Muscle layer of colon (tissue), 2 donors: ENCODE data around the gene TRRAP.

Source experiments
- H3K27ac ChIP-seq: one replicate; pipeline ENCODE4 v1.7.0; 2013; ENCODE audit warnings: low read depth, mild to moderate bottlenecking, low read length, moderate library complexity
- H3K27me3 ChIP-seq, 2 donors: one replicate each; pipeline ENCODE4 v1.7.0; 2013; ENCODE audit warnings: low read length in 2 of 2, mild to moderate bottlenecking in 2 of 2; ENCODE audit not compliant: insufficient read depth in 2 of 2, control insufficient read depth in 1 of 2
- H3K36me3 ChIP-seq: one replicate; pipeline ENCODE4 v1.7.0; 2013; ENCODE audit warnings: mild to moderate bottlenecking, low read length; ENCODE audit not compliant: insufficient read depth
- H3K4me1 ChIP-seq: one replicate; pipeline ENCODE4 v1.7.0; 2013; ENCODE audit warnings: mild to moderate bottlenecking, low read length; ENCODE audit not compliant: insufficient read depth
- H3K4me3 ChIP-seq, 2 donors: one replicate each; pipeline ENCODE4 v1.7.0; 2013; ENCODE audit warnings: low read length in 2 of 2, low read depth in 1 of 2, mild to moderate bottlenecking in 1 of 2, moderate library complexity in 1 of 2
- H3K9ac ChIP-seq: one replicate; pipeline ENCODE4 v1.7.0; 2013; ENCODE audit warnings: low read length
- H3K9me3 ChIP-seq: one replicate; pipeline ENCODE4 v1.7.0; 2013; ENCODE audit warnings: mild to moderate bottlenecking, low read length
- donor health status: abdominal sarcoma.
- donor health status: Adenocarcinoma of cecum.

The TRRAP gene

GRCh38 chr7:99027241-99027640 lies 148.9 kb downstream of the TRRAP start:
- Histone ChIP-seq H3K36me3 (peaks cover 38% of the 10 kb centered on the region), H3K9ac (no peak overlapping the region), H3K4me1 (no peaks in the 10 kb centered on the region), H3K9me3 (peaks cover 4% of the 10 kb centered on the region), H3K27ac (no peak overlapping the region), H3K27me3 (no peaks in the 10 kb centered on the region), H3K4me3 (no peak overlapping the region)

GRCh38 chr7:99027841-99028240 lies 149.5 kb downstream of the TRRAP start:
- H3K27me3 ChIP-seq, result no peaks in the 10 kb centered on the region
- H3K27ac ChIP-seq, result no peak overlapping the region
- H3K9ac ChIP-seq, result no peak overlapping the region
- peaks cover 42% of the 10 kb centered on the region for H3K36me3 ChIP-seq
- H3K4me3 ChIP-seq, result no peak overlapping the region
- no peaks in the 10 kb centered on the region for H3K4me1 ChIP-seq
- peaks cover 4% of the 10 kb centered on the region for H3K9me3 ChIP-seq

GRCh38 chr7:99028261-99028973 lies 150.1 kb downstream of the TRRAP start:
- Histone ChIP-seq H3K27ac (no peak overlapping the region), H3K4me3 (no peak overlapping the region), H3K27me3 (no peaks in the 10 kb centered on the region), H3K36me3 (peaks cover 48% of the 10 kb centered on the region), H3K9me3 (peaks cover 4% of the 10 kb centered on the region), H3K4me1 (no peaks in the 10 kb centered on the region), H3K9ac (no peak overlapping the region)

- peaks cover 61% of the 10 kb centered on the region for H3K36me3 ChIP-seq
- H3K4me3 ChIP-seq, result peak overlapping the region in 1 of 2 donors; percentile 18
- H3K27ac ChIP-seq, result no peak overlapping the region
These were observed 151.4 kb downstream of the TRRAP start for GRCh38 chr7:99029466-99030435.

GRCh38 chr7:99030457-99030856 lies 152.1 kb downstream of the TRRAP start:
- Histone ChIP-seq H3K27ac (no peak overlapping the region), H3K9me3 (peaks cover 4% of the 10 kb centered on the region), H3K27me3 (no peaks in the 10 kb centered on the region), H3K4me3 (no peak overlapping the region), H3K36me3 (peaks cover 68% of the 10 kb centered on the region), H3K9ac (no peak overlapping the region), H3K4me1 (no peaks in the 10 kb centered on the region)

More at GRCh38 chr7:99029466-99030435, 151.4 kb downstream of the TRRAP start:
- H3K9me3 ChIP-seq, result peaks cover 4% of the 10 kb centered on the region
- no peak overlapping the region for H3K9ac ChIP-seq
- no peaks in the 10 kb centered on the region for H3K4me1 ChIP-seq
- no peaks in the 10 kb centered on the region for H3K27me3 ChIP-seq

- H3K4me3 ChIP-seq, result no peak overlapping the region
- no peak overlapping the region for H3K27ac ChIP-seq
- no peaks in the 10 kb centered on the region for H3K27me3 ChIP-seq
- no peak overlapping the region for H3K9ac ChIP-seq
- no peaks in the 10 kb centered on the region for H3K9me3 ChIP-seq
- peaks cover 73% of the 10 kb centered on the region for H3K36me3 ChIP-seq
- no peaks in the 10 kb centered on the region for H3K4me1 ChIP-seq
These were observed 152.6 kb downstream of the TRRAP start for GRCh38 chr7:99030951-99031350.

- Histone ChIP-seq H3K36me3 (peaks cover 73% of the 10 kb centered on the region), H3K9me3 (no peaks in the 10 kb centered on the region)
These were observed 153.2 kb downstream of the TRRAP start for GRCh38 chr7:99031496-99031895.

GRCh38 chr7:99032928-99033327 lies 154.6 kb downstream of the TRRAP start:
- no peak overlapping the region for H3K27ac ChIP-seq
- H3K4me1 ChIP-seq, result no peaks in the 10 kb centered on the region
- peaks cover 79% of the 10 kb centered on the region for H3K36me3 ChIP-seq
- no peaks in the 10 kb centered on the region for H3K27me3 ChIP-seq
- no peaks in the 10 kb centered on the region for H3K9me3 ChIP-seq
- H3K4me3 ChIP-seq, result no peak overlapping the region
- H3K9ac ChIP-seq, result no peak overlapping the region

More at GRCh38 chr7:99031496-99031895, 153.2 kb downstream of the TRRAP start:
- Histone ChIP-seq H3K9ac (no peak overlapping the region), H3K4me1 (no peaks in the 10 kb centered on the region), H3K4me3 (no peak overlapping the region), H3K27ac (no peak overlapping the region), H3K27me3 (no peaks in the 10 kb centered on the region)

- Histone ChIP-seq H3K9me3 (no peaks in the 10 kb centered on the region), H3K27ac (no peak overlapping the region), H3K36me3 (peaks cover 81% of the 10 kb centered on the region), H3K27me3 (no peaks in the 10 kb centered on the region), H3K4me1 (no peaks in the 10 kb centered on the region), H3K9ac (no peak overlapping the region), H3K4me3 (no peak overlapping the region)
These were observed 155.4 kb downstream of the TRRAP start for GRCh38 chr7:99033765-99034164.

- peaks cover 77% of the 10 kb centered on the region for H3K36me3 ChIP-seq
- H3K27ac ChIP-seq, result no peak overlapping the region
- no peak overlapping the region for H3K9ac ChIP-seq
- H3K27me3 ChIP-seq, result no peaks in the 10 kb centered on the region
- H3K9me3 ChIP-seq, result no peaks in the 10 kb centered on the region
- no peak overlapping the region for H3K4me3 ChIP-seq
- no peaks in the 10 kb centered on the region for H3K4me1 ChIP-seq
These were observed 156.8 kb downstream of the TRRAP start for GRCh38 chr7:99034932-99035722.
